GM21576 (cell line): Measurements from ENCODE around the gene ZNF518A.
"Not testable (repeated sequence)": the region's sequence is repeated elsewhere in the genome, so short reads cannot be mapped to it uniquely, and the experiment has no call there.

ENCODE experiments used
- ATAC-seq: cut with Tn5 transposase; IDR thresholded peaks from one replicate; pipeline ENCODE4 v1.9.1; 2021; ENCODE audit warnings: mild to moderate bottlenecking, moderate library complexity; ENCODE audit not compliant: unreplicated experiment

The ZNF518A gene

GRCh38 chr10:96136810-96137209 is 6.7 kb downstream of the ZNF518A start:
- no peak for ATAC-seq

- no peak for ATAC-seq
Measured at GRCh38 chr10:96137567-96137966, 7.5 kb downstream of the ZNF518A start.

- ATAC-seq = peak; percentile 93
Measured at GRCh38 chr10:96138102-96138501, 8.0 kb downstream of the ZNF518A start.

DNA sequence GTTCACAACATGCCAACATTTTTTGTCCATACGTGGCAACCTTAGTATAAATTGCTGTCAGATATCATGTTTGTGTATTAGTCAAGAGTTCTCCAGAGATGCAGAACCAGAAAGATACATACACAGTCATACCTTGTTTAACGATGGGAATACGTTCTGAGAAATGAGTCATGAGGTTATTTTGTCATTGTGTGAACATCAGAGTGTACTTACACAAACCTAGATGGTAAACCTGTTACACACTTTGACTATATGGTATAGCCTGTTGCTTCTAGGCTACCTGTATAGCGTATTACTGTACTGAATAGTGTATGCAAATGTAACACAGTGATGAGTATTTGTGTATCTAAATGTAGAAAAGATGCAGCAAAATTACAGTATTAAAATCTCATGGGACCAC is 22.3 kb downstream of the ZNF518A start:
- ATAC-seq = no peak

- no peak for ATAC-seq
Measured at GRCh38 chr10:96153070-96153469, 23.0 kb downstream of the ZNF518A start.

DNA sequence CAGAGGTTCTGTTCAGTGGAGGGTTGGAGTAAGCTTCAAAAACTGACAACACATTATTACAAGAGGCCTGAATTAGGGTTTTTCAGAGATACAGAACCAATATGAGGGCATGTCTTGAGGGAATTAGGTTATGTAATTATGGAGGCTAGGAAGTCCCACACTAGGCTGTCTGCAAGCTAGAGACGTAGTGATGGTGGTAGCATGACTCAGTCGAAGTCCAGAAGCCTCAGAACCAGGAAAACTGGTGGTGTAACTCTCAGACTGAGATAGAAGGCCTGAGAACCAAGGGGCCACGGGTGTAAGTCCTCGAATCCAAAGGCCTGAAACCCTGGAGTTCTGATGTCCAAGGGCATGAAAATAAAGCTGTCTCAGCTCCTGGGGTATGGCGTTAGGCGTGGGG is 35.6 kb downstream of the ZNF518A start:
- ATAC-seq = no peak

DNA sequence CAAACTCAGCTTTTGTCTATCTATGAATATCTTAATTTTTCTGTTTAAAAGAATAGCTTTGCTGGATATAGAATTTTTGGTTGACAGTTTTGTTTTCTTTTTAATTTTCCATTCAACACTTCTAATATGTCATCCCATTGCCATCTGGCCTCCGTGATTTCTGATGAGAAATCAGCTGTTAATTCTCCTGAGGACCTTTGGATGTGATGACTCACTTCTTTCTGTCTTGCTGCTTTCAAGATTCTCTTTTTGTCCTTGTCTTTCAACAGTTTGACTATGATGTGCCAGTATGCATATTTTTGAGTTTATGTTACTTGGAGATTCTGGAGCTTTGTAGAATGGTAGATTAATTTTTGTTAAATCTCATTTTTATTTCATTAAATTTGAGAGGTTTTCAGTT is 38.4 kb downstream of the ZNF518A start:
- ATAC-seq = no peak

DNA sequence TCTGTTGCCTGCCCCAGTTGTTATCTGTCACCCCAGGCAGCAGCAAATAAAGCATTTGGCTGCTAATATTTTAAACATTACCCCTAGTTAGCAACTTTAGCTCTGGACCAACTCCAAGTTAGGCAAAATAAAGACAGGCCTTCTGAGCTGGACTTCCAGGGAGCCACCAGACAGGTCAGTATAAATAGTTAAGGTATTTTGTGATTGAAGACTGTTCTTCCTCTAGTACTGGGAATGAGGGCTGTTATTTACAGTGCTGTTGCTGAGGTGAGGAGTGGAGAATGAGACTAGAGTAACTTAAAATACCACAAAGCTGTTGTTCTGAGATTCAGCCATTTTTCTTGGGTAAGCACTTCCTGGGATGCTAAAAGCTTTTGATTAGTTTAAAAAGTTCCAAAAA is 40.1 kb downstream of the ZNF518A start:
- no peak for ATAC-seq

- no peak for ATAC-seq
Measured at GRCh38 chr10:96172666-96173065, 42.6 kb downstream of the ZNF518A start.

DNA sequence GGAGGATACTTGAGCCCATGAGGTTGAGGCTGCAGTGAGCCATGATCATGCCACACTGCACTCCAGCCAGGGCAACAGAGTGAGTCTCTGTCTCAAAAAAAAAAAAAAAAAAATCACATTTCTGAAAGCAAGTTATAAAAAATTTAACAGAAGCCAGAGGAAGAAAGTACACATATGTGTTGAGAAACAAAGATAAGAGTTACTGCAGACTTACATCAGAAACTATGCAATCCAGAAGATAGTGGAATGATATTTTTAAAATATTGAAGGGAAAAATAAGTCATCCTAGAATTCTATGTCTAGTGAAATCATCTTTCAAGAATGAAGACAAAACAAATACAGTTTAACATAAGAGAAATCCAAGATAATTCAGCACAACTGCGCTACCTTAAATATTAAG is 46.9 kb downstream of the ZNF518A start:
- ATAC-seq = no peak

- ATAC-seq = no peak
Measured at GRCh38 chr10:96188421-96188820, 58.3 kb downstream of the ZNF518A start.

GRCh38 chr10:96188916-96189315 is 58.8 kb downstream of the ZNF518A start:
- no peak for ATAC-seq

- ATAC-seq = not testable (repeated sequence)
Measured at GRCh38 chr10:96189505-96189904, 59.4 kb downstream of the ZNF518A start.

- no peak for ATAC-seq
Measured at GRCh38 chr10:96201525-96201924, 71.4 kb downstream of the ZNF518A start.

- ATAC-seq = no peak
Measured at GRCh38 chr10:96205580-96205979, 75.5 kb downstream of the ZNF518A start.

DNA sequence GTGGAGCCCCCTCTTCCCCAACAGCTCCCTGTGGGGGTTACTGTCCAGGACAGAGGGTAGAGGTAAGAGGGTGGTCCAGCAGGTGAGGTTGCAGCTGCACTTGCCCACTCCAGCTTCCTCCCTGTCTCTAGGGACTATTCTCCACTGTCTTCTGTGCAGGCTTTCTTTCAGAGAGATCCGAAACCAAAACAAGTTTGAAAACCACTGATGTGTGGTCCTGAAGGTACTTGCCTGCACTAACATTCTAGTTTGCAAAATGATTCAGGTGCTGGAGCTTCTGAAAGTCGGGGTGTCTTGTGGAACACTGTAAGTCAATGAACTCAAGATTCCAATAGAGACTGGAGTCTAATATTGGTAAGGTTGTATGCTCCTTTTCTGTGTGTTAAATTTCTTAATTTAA is 78.2 kb downstream of the ZNF518A start:
- ATAC-seq = peak; percentile 77

GRCh38 chr10:96208946-96209345 is 78.8 kb downstream of the ZNF518A start:
- no peak for ATAC-seq

DNA sequence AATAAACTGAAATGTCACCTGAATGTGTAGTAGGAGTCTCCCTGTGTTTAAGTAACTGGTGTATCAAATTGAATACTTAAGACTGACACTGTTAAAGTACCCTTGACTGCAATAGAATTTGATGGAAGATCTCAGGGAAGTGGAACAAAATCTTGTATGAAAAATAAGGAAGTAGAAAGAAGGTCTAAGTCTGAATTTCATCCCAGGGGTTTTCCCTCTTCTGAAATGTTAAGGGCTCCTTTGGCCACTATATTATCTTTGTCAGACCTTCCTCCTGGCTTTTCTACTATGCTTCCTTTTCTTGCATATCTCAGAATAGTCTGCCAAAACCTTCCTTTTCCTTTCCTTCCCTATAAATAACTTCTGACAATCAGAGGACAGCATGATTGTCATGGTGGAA is 81.7 kb downstream of the ZNF518A start:
- ATAC-seq = no peak

DNA sequence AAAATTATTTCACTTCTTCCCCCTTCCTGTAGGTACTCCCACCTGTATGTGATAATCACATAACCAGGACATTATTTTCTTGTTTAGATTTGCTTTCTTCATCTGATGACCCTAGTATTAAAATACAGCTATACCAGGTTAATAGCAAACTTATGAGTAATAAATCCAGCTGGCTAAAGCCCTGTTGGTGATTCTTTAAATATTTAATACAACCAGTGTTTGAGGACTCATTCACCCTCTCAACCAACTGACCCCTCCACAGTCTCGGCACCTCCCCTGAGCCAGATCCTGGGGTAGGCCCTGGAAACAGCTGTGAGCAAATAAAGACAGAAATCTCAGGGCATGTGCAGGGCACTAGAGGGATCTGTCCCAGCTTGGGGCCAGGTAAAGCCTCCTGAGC is 82.8 kb downstream of the ZNF518A start:
- ATAC-seq = no peak
